ENCODE data around the gene ZNF454. TPM values are rescaled to one million over a fixed set of nuclear protein-coding genes. Genes with fewer than 3 reads are reported as not detected.
A peak's percentile ranks its signal among the peaks of the same experiment; 100 is the strongest.

ZNF454 gene
- total RNA-seq, 1 donor from 2014 or later = 2.6 TPM

- DNase-seq = no peak
- no peaks in the 10 kb centered on the region for H3K27me3 ChIP-seq (ENCODE audit: low read depth)
- TF ChIP-seq CTCF (IDR thresholded peaks at IDR 0.05; ENCODE audit: borderline replicate concordance) = no peak
- peaks cover 97% of the 10 kb centered on the region for H3K36me3 ChIP-seq
- intact Hi-C loops (cut with micrococcal nuclease) = no loop called here
- H3K4me1 ChIP-seq = no peaks in the 10 kb centered on the region
- H3K4me3 ChIP-seq = no peak overlapping the region
- no peak overlapping the region for H3K27ac ChIP-seq (replicated peaks)
- H3K9me3 ChIP-seq (replicated peaks) = peaks cover 99% of the 10 kb centered on the region
Measured at GRCh38 chr5:178931846-178932760, 8.9 kb upstream of the ZNF454 start.

- Histone ChIP-seq H3K4me1 (peaks cover 20% of the 10 kb centered on the region), H3K27me3 (ENCODE audit: low read depth) (no peaks in the 10 kb centered on the region), H3K4me3 (peak overlapping the region; percentile 81), H3K27ac (replicated peaks) (peak overlapping the region; percentile 87), H3K36me3 (peaks cover 57% of the 10 kb centered on the region), H3K9me3 (replicated peaks) (peaks cover 57% of the 10 kb centered on the region)
- intact Hi-C loops (cut with micrococcal nuclease) = no loop called here
- DNase-seq = peak; percentile 30
- no peak for TF ChIP-seq CTCF (IDR thresholded peaks at IDR 0.05; ENCODE audit: borderline replicate concordance)
Measured at GRCh38 chr5:178941361-178941760, 363 bp downstream of the ZNF454 start.

GRCh38 chr5:178965465-178966055, 24.6 kb downstream of the ZNF454 start:
- intact Hi-C loops (cut with micrococcal nuclease) = no loop called here
- no peak for DNase-seq
- Histone ChIP-seq H3K9me3 (replicated peaks) (peaks cover 100% of the 10 kb centered on the region), H3K4me3 (no peak overlapping the region), H3K27ac (replicated peaks) (no peak overlapping the region), H3K27me3 (ENCODE audit: low read depth) (no peaks in the 10 kb centered on the region), H3K4me1 (no peaks in the 10 kb centered on the region), H3K36me3 (peaks cover 94% of the 10 kb centered on the region)
- TF ChIP-seq CTCF (IDR thresholded peaks at IDR 0.05; ENCODE audit: borderline replicate concordance) = no peak

GRCh38 chr5:178981381-178981780, 40.4 kb downstream of the ZNF454 start:
- Histone ChIP-seq H3K9me3 (replicated peaks) (peaks cover 98% of the 10 kb centered on the region), H3K4me1 (no peaks in the 10 kb centered on the region), H3K27me3 (ENCODE audit: low read depth) (no peaks in the 10 kb centered on the region), H3K27ac (replicated peaks) (no peak overlapping the region), H3K36me3 (peaks cover 49% of the 10 kb centered on the region), H3K4me3 (no peak overlapping the region)
- TF ChIP-seq CTCF (IDR thresholded peaks at IDR 0.05; ENCODE audit: borderline replicate concordance) = no peak
- intact Hi-C loops (cut with micrococcal nuclease) = no loop called here
- DNase-seq = no peak

- Histone ChIP-seq H3K27me3 (ENCODE audit: low read depth) (no peaks in the 10 kb centered on the region), H3K27ac (replicated peaks) (no peak overlapping the region), H3K4me3 (no peak overlapping the region), H3K4me1 (no peaks in the 10 kb centered on the region), H3K9me3 (replicated peaks) (peaks cover 98% of the 10 kb centered on the region), H3K36me3 (peaks cover 38% of the 10 kb centered on the region)
- no peak for DNase-seq
- intact Hi-C loops (cut with micrococcal nuclease) = no loop called here
- no peak for TF ChIP-seq CTCF (IDR thresholded peaks at IDR 0.05; ENCODE audit: borderline replicate concordance)
Measured at GRCh38 chr5:178982941-178983340, 41.9 kb downstream of the ZNF454 start.

Data from left ventricle myocardium inferior (tissue), 1 donor.